Inferior parietal cortex (tissue), 1 donor: Measurements from ENCODE around the gene GATAD2B.
"Not testable (repeated sequence)": the region's sequence is repeated elsewhere in the genome, so short reads cannot be mapped to it uniquely, and the experiment has no call there.

Experiments
- DNase-seq: peaks from one replicate; pipeline ENCODE4 v3.0.0-alpha.2; 2016; ENCODE audit errors: extremely low spot score

The GATAD2B gene

DNA sequence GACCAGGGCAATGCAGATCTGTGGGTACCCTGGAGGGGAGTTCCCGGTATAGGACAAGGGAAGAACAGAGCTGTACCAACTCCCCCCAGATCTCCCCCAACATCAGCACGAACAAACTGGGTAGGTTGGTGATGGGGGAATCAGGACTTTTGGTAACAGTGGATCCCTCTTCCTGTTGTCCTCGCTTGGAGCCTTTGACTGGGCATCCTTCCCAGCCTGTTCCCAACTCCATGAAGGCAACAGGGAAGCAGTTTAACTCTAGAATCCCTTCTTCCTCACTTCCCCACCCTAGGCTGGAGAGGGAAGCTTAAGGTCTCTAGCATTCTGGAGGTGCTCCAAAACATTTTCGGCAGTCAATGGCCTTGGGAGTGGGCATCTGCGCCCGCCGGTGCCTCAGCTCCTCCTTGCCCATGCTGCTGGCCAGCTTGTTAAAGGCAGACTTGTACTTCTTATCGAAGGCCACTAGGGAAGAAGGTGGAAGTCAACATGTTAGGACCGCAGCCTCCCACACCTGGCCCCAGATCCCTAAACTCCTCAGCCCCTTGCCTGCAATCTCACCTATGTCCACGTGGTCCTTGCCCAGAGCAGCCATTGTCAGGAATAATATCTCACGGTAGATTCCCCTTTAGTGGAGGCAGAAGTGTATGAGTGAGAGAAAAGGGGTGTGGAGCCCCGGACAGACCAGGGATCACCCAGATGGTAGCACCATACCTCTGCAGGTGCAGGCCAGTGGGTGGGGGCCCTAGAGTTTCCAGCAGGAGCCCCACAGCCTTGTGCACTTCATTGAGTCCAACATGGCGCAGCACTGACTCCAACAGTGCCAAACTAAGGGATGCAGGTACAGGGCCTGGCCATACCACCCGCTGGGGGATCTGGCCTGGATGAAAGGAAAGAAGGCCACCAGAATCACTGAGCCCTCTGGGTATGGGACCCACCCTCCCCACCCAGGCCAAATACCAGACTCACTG is 7.5 kb upstream of the GATAD2B start:
- no peak for DNase-seq

DNA sequence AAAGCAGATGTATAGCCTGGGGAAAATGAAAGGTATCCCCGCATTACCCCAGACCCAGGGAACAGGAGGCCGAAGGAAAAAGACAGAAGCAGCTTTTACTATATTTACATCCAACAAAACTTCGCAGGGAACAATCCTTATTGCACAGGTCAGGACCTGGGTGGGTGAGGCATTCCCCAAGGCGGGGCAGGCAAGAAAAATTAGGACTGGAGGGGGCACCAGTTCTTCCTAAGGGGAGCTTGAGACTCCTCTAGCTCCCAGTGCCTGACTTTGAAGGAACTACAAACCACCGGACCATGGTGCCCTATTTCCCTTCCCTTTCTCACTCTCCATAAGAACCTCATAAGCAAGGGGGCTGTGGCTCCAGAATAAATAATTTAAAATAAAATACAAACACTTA is 6.7 kb upstream of the GATAD2B start:
- DNase-seq = no peak

DNA sequence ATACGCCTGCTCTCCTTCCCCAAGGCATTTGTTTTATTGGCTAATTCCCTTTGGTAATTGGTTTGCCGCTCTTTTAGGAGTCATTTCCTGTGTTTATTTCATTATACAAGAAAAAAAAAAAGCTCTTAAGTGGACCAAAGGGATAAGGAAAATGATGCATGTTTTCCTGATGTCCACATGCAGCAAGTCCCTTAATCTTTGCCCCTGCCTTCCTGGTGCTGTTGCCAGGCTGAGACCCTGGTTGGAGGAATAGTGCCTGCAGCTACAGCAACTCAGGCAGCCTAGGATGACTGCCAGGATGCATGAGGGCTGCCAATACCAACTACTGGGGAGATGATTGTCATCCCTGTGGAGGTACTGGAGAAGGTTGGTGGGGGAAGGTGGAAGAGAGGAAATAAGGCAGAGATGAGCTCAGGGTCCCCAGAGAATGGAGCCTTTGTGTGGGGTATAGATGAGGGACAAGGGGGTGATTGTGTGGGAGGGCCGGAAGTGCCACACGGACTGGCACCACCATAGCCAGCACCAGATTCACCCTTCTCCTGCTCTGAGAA is 6.1 kb upstream of the GATAD2B start:
- DNase-seq = peak; percentile 68

DNA sequence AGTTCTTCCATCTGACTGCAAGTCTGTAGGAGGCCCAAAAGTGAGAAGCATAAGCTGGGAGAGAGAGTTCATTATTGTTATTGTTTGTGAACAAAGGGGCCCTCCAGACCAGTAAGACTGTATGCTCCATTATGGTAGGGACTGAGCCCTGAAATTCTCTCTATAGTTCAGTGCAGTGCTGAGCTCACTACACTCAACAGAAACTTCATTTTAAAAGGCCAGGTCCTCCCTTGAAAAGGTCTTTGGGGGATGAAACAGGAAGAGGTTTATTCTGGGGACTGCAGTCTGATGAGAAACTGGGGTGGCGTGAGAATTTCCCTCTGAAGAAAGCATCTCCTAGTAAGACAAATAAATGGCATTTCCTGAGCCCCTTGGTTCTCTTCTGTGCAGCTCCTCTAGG is 5.5 kb upstream of the GATAD2B start:
- DNase-seq = peak; percentile 9

DNA sequence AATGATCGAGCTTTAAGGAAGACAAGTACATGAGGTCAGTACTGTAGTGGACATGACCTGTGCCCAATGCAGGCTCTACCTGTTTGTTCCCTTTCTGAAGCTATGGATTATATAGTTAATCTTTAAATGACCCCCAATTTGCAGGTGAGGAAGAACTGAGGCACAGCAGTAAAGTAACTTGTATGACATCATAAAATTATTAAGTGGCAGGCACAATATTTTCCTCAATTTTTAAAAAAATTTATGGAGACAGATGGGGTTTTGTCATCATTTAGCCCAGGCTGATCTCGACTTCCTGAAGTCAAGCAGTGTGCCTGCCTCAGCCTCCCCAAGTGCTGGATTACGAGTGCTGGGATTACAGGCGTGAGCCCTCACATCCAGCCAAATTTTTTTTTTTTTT is 3.6 kb upstream of the GATAD2B start:
- no peak for DNase-seq

DNA sequence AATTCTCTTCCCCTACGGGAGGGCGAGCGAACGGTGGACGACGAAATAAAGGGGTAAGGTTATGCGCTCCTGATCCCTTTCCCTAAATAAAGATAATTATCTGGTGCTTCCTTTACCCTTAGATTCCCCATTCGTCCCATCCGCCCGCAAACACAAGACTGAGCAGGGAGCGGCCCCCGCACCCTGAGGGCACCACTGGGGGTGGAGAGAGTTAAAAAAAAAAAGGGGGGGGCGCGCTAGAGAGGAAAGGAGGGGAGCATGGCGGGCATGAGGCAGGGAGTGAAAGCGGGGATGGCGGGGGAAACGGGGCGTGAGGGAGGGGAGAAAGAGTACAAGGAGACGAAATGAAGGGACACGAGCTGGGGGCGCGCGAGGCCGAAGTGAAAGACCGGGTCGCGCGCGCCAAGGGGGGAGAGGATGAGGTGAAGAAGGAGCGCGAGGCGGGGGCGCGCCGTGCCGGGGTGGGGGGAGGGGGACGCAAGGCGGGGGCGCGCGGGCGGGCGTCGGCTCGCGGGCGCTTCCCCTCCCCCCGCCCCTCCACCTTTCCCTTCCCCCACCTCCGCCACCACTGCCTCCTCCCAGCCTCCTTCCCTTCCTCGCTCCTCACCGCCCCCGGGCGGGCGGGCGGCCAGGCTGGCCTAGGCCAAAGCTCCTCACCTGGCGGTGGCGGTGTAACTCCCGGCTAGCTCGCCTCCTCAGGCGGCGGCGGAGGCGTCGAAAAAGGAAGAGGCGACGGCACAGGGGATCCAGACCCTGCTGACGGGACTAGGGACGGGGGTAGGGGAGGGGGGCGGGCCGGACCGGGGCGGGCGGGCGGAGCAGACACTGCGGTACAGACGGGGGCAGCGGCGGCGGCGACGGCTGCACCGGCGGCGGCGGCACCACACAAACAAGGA is 448 bp downstream of the GATAD2B start:
- peak; percentile 37 for DNase-seq

DNA sequence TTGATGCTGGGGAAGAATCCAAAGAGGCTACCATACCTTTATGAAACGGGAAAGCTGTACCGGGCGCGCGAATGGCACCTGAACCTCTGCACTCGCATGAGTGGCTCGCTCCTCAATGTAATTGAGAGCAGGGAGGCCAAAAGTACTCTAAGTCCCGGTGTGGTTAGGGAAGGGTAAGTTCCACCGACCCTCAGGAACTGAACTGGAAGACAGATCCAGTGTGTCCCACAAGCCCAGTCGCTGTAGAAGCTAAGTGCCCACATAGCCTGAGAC is 1.0 kb downstream of the GATAD2B start:
- no peak for DNase-seq

DNA sequence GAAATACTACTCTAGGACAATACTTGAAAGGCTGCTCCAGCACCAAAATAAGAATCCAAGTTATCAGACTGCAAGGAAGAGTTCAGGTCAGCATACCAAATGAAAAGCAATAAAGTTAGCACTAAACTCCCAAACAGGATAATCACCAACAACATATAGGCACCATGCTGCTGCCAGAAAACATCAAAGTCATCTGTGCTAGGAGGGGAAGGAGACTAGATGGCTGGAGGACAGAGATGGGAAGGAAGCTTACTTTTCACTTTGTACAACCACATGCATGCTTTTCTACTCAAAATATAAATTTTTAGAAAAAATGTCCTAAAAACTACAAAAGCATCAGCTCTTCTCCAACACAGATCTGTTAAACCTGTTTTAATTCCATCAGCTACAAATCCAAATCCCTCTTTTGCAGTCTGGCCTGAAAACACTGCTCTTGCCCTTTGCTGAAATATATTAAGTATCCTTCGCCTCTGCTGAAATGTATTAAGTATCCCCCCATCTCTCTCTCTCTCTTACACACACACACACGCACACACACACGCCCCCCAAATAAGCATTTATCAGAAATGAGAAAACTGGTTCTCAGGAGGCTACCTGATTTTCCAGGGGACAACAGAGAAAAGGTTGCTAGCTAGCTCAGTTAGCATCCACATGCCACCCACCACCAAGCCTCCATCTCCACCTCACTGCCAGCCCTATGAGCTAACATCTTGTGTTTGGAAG is 1.5 kb downstream of the GATAD2B start:
- DNase-seq = no peak

DNA sequence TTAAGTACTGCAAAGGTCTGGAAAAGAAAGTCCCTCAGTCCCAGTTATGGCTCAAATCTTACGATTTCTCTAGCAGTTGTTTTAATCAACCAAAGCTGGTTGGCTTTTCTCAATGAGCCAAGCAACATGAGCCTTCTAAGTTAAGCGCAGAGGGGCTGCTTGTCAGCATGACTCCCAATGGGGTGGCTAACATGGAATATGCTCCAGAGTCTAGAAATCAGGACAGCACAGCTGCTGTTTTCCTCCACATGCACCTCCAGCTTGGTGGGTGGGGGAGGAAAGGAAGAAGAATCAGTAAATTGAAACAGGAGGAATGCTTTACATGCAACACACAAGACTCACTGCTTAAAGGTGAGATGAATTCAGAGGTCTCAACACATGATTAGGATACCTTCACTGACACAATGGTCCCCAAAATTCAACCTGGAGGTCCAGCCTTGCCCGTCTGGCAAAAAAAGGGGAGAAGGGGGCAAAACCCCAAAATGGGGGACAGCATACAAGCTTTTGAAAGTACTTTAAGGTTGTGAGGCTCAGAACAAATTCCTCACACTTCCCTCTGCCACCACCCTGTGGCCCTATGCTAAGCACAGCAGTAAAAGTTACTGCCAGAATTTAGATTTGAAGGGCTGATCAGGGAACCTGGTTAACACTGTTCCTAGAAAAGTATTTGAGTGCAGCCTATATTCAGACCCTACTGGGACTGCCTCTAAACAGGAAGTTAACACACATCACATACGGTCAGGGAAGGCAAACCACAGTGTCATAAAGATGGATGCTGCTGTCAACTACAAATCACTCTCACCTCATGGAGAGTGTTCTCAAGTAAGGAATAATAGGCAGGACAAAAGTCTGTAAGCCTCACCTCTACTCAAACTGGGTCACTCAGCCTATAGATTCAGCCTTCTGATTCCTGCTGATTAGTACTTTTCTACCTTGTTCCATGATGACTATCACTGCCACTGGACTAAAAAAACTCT is 2.6 kb downstream of the GATAD2B start:
- DNase-seq = peak; percentile 23

DNA sequence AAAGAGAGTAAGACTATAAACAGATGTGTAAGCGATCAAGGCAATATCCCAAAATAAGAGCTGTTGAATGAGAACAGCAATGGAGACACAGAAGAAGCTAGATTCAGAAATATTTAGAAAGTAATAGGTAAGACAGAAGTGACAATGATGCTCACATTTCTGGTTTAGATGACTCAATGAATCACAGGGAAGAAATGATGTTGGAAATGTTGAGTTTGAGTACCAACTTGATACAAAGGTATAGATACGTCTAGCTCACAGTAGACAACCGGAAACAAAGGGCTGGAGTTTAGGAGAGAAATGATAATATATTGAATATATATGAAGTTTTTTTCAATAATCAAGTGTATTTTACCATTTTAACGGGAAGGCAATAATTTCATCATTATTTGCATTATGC is 6.5 kb downstream of the GATAD2B start:
- DNase-seq = no peak

DNA sequence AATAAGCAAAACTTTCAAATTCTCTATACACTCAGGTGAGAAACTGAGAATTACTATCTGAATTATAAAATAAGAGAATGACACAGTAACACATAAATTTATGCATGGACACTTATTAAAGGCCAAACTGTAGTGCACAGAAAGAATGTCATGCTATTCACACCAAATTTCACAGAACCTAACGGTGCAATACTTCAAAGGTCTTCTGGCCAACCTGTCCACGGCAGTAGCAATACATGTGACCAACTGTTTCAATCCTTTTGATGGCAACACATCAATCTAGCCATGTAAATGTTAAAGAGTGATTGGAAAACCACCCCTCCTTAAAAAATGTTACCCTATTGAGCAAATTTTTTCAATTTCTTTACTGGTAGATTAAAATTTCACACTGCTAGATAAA is 10.4 kb downstream of the GATAD2B start:
- no peak for DNase-seq

DNA sequence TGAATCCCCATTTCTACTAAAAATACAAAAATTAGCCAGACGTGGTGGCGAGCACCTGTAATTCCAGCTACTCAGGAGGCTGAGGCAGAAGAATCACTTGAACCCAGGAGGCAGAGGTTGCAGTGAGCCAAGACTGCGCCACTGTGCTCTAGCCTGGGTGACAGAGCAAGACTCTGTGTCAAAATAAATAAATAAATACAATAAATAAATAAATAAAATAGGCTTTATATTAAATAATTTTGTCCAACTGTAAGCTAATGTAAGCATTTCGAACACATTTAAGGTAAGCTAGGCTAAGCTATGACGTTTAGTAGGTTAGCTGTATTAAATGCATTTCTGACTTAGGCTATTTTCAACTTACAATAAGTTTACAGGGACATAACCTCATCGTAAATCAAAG is 12.2 kb downstream of the GATAD2B start:
- not testable (repeated sequence) for DNase-seq

DNA sequence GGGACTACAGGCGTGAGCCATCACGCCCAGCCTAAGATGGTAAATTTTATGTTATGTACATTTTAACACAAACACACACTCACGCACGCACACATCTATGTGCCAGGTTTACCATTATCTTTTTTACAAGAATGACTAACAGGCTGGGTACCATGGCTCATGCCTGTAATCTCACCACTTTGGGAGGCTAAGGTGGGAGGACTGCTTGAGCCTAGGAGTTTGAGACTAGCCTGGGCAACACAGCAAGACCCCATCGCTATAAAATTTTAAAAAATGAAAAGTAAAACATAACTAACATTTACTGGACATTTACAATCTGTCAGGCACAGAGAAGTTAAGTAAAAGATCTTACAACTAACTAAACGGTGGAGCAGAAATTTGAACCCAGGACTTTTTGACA is 14.7 kb downstream of the GATAD2B start:
- DNase-seq = no peak

DNA sequence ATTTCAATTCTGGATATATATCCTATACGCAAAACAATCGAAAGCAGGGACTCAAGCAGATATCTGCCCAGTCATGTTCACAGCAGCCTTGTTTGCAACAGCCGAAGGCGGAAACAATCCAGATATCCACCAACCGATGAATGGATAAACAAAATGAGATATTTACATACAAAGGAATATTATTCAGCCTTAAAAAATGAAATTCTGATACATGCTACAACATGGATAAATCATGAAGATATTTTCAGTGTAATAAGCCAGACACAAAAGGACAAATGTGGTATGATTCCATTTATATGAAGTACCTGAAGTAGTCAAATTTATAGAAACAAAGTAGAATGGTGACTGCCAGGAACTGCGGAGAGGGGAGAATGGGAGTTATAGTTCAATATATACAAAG is 15.6 kb downstream of the GATAD2B start:
- no peak for DNase-seq

DNA sequence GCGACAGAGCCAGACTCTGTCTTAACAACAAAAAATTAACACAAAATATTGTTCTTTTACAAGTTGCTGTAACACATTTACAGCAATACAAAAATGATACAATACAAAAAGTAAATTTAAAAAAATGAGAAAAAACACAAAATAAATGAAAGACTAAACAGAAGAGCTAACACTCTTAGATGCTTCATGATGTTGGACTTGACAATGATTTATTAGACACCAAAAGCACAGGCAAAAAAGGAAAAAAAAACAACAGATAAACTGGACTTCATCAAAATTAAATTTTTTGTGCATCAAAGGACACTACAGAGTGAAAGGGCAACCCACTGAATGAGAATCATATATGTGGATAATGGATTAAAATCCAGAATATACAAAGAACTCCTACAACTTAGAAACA is 16.4 kb downstream of the GATAD2B start:
- no peak for DNase-seq

DNA sequence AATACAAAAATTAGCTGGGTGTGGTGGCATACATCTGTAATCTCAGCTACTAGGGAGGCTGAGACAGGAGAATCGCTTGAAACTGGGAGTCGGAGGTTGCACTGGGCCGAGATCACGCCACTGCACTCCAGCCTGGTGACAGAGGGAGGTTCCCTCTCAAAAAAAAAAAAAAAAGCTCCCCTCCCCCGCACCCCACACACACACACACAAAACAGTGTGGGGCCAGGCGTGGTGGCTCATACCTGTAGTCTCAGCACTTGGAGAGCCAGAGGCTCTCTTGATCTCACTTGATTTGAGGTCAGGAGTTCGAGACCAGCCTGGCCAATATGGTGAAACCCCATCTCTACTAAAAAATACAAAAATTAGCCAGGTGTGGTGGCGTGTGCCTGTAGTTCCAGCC is 16.9 kb downstream of the GATAD2B start:
- not testable (repeated sequence) for DNase-seq

DNA sequence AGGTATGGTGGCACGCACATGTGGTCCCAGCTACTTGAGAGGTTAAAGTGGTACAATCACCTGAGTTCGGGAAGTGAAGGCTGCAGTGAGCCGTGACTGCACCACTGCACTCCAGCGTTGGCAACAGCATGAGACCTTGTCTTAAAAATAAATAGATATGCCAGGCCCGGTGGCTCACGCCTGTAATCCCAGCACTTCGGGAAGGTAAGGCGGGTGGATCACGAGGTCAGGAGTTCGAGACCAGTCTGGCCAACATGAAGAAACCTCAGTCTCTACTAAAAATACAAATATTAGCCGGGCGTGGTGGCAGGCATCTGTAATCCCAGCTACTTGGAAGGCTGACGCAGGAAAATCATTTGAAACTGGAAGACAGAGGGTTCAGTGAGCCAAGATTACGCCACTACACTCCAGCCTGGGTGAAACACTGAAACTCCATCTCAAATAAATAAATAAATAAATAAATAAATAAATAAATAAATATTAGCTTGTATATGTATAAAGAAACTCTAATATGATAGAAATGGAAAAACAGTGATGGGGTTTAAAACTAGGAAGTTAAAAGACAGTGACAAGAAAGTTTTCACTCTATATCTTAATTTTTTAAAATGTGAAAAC is 18.8 kb downstream of the GATAD2B start:
- no peak for DNase-seq

DNA sequence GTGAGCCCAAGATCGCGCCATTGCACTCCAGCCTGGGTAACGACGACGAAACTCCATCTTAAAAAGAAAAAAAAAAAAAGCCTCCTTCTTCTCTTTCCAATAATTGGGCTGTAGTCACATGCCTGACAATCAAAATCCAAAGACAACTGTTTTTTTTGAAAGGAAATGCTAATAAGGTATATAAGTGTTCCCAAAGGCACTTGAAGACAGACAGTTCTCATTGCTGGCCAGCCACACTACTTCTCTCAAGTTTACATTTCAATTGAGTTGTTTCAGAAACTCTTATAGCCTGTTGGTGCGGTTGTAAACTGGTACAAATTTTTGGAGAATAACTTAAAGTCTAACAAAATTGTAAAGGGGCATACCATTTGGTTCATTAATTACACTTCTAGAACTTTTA is 23.3 kb downstream of the GATAD2B start:
- no peak for DNase-seq

DNA sequence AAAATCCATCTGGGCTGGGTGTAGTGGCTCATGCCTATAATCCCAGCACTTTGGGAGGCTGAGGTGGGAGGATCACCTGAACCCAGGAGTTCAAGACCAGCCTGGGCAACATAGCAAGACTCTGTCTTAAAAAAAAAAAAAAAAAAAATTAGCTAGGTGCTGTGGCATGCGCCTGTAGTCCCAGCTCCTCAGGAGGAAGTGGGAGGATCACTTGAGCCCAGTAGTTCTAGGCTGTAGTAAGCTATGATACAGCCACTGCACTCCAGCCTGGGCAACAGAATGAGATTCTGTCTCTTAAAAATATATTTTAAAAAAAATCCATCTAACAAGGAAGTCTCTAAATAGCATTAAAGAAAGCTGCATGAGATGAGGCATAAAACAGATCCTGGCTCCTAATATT is 26.9 kb downstream of the GATAD2B start:
- not testable (repeated sequence) for DNase-seq

DNA sequence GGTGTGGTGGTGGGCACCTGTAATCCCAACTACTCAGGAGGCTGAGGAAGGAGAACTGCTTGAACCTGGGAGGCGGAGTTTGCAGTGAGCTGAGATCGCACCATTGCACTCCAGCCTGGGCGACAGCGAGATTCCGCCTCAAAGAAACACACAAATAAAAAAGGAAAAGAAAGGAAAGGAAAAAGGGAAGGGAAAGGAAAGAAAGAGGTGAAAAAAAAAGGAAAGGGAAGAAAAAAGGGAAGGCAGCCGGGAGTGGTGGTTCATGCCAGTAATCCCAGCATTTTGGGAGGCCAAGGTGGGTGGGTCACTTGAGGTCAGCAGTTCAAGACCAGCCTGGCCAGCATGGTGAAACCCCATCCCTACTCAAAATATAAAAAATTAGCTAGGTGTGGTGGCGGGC is 31.7 kb downstream of the GATAD2B start:
- not testable (repeated sequence) for DNase-seq
